H1 (cell line): ENCODE measurements around the gene CHST10. TPM values are rescaled to one million over a fixed set of nuclear protein-coding genes. Genes with fewer than 3 reads are reported as not detected.

ENCODE experiments used
- CTCF ChIA-PET: fragments of 300-600 bp; sonication (Branson Sonifier 250); formaldehyde crosslinking; loops from one replicate; lab custom pipeline; 2021; ENCODE audit not compliant: partially characterized antibody; lab: Charles Lee
- POLR2A ChIA-PET: fragments of 300-600 bp; sonication (Branson Sonifier 250); formaldehyde crosslinking; loops from one replicate; lab custom pipeline; 2021; ENCODE audit warnings: inconsistent platforms; ENCODE audit not compliant: partially characterized antibody; lab: Charles Lee
- DNase-seq, 2 experiments: peaks; one replicate each; pipeline versions ENCODE4 v3.0.0 to v3.0.0-alpha.2; 2010 to 2022; ENCODE audit warnings: low spot score in 2 of 2, low read depth in 1 of 2, mixed read lengths in 1 of 2
- FAIRE-seq: peaks from 2 replicates; lab custom pipeline; 2011; peaks lifted over from hg19 to GRCh38; lab: Jason Lieb, UNC
- H2AFZ ChIP-seq: 2 replicates; pipeline ENCODE4 v1.8.1; 2012; ENCODE audit warnings: low read length, inconsistent platforms
- H2AK5ac ChIP-seq: 2 replicates; pipeline ENCODE4 v1.6.1; 2013; ENCODE audit warnings: low read depth, low read length
- H2BK120ac ChIP-seq: replicated peaks from 2 replicates; pipeline ENCODE3; 2013; ENCODE audit warnings: low read depth, low read length, inconsistent platforms
- H2BK12ac ChIP-seq: 2 replicates; pipeline ENCODE4 v1.6.1; 2013; ENCODE audit warnings: low read depth, low read length
- H2BK15ac ChIP-seq: 2 replicates; pipeline ENCODE4 v1.6.1; 2013; ENCODE audit warnings: low read length
- H2BK20ac ChIP-seq: 2 replicates; pipeline ENCODE4 v1.6.1; 2013; ENCODE audit warnings: low read length
- H2BK5ac ChIP-seq: 2 replicates; pipeline ENCODE4 v1.6.1; 2013; ENCODE audit warnings: low read depth, low read length
- H3K14ac ChIP-seq: 2 replicates; pipeline ENCODE4 v1.6.1; 2013; ENCODE audit warnings: inconsistent platforms; ENCODE audit not compliant: insufficient read length
- H3K18ac ChIP-seq: 2 replicates; pipeline ENCODE4 v1.6.1; 2013; ENCODE audit warnings: low read length; ENCODE audit errors: extremely low read depth
- H3K23ac ChIP-seq: 2 replicates; pipeline ENCODE4 v1.6.1; 2013; ENCODE audit warnings: inconsistent platforms; ENCODE audit not compliant: insufficient read length
- H3K23me2 ChIP-seq: 2 replicates; pipeline ENCODE4 v1.6.1; 2013; ENCODE audit warnings: low read depth, low read length
- H3K27ac ChIP-seq: 2 replicates; pipeline ENCODE4 v1.6.1; 2011; ENCODE audit warnings: low read depth, low read length, inconsistent platforms
- H3K27me3 ChIP-seq, 4 experiments: replicated peaks in 1 of 4; 1 replicate in 1 of 4; 2 replicates in 3 of 4; pipeline versions ENCODE4 v1.6.1 to v1.8.1; 2011 to 2013; ENCODE audit warnings: low read length in 3 of 4, mild to moderate bottlenecking in 3 of 4, inconsistent platforms in 2 of 4, mixed read lengths in 2 of 4, moderate library complexity in 1 of 4; ENCODE audit not compliant: control insufficient read depth in 3 of 4, insufficient read depth in 3 of 4; ENCODE audit errors: extremely low read depth in 1 of 4
- H3K36me3 ChIP-seq, 4 experiments: 2 replicates each; pipeline versions ENCODE4 v1.6.1 to v1.8.1; 2011 to 2013; ENCODE audit warnings: mild to moderate bottlenecking in 4 of 4, low read length in 3 of 4, moderate library complexity in 2 of 4, control low read depth in 1 of 4, inconsistent platforms in 1 of 4; ENCODE audit not compliant: insufficient read depth in 4 of 4, control insufficient read depth in 2 of 4
- H3K4ac ChIP-seq: replicated peaks from 2 replicates; pipeline ENCODE3; 2013; ENCODE audit warnings: low read length, low read depth, mixed read lengths, inconsistent platforms; ENCODE audit not compliant: insufficient read length
- H3K4me1 ChIP-seq, 4 experiments: replicated peaks in 1 of 4; 1 replicate in 1 of 4; 2 replicates in 3 of 4; pipeline versions ENCODE4 v1.6.1 to v1.8.1; 2011 to 2013; ENCODE audit warnings: low read length in 3 of 4, inconsistent platforms in 2 of 4, mixed read lengths in 1 of 4; ENCODE audit not compliant: insufficient read depth in 4 of 4, control insufficient read depth in 3 of 4
- H3K4me2 ChIP-seq, 2 experiments: 2 replicates each; pipeline versions ENCODE4 v1.6.1 to v1.8.1; 2011 to 2013; ENCODE audit warnings: low read depth in 2 of 2, low read length in 2 of 2, control low read depth in 1 of 2, inconsistent platforms in 1 of 2, mild to moderate bottlenecking in 1 of 2; ENCODE audit not compliant: insufficient read depth in 1 of 2
- H3K4me3 ChIP-seq, 4 experiments: fragments of 200-600, 300-600 bp in 1 of 4; sonication (generic), shearing (Covaris generic), sonication (Bioruptor Twin) in 1 of 4; 2 replicates each; pipeline versions ENCODE4 v1.5.1 to v1.8.1; 2011 to 2016; ENCODE audit warnings: low read length in 4 of 4, low read depth in 3 of 4, control low read depth in 2 of 4, inconsistent platforms in 2 of 4, mild to moderate bottlenecking in 2 of 4, mixed read lengths in 1 of 4, moderate library complexity in 1 of 4; ENCODE audit not compliant: insufficient read depth in 2 of 4; ENCODE audit errors: extremely low read depth in 1 of 4
- H3K56ac ChIP-seq: replicated peaks from 2 replicates; pipeline ENCODE3; 2013; ENCODE audit warnings: low read depth, mild to moderate bottlenecking, mixed read lengths, low read length, inconsistent platforms; ENCODE audit not compliant: insufficient read length
- H3K79me1 ChIP-seq: 2 replicates; pipeline ENCODE4 v1.6.1; 2013; ENCODE audit warnings: low read depth, low read length, control low read depth
- H3K79me2 ChIP-seq, 2 experiments: 2 replicates each; pipeline versions ENCODE4 v1.6.1 to v1.8.1; 2012 to 2013; ENCODE audit warnings: low read length in 2 of 2, mild to moderate bottlenecking in 2 of 2, inconsistent platforms in 1 of 2; ENCODE audit not compliant: insufficient read depth in 2 of 2, control insufficient read depth in 1 of 2
- H3K9ac ChIP-seq, 4 experiments: replicated peaks in 1 of 4; 1 replicate in 1 of 4; 2 replicates in 3 of 4; pipeline versions ENCODE4 v1.6.1 to v1.8.1; 2011 to 2013; ENCODE audit warnings: low read depth in 3 of 4, low read length in 3 of 4, control low read depth in 2 of 4, mild to moderate bottlenecking in 2 of 4, moderate library complexity in 2 of 4, inconsistent platforms in 1 of 4; ENCODE audit errors: extremely low read depth in 1 of 4
- H3K9me3 ChIP-seq, 2 experiments: 2 replicates each; pipeline versions ENCODE4 v1.6.1 to v1.8.1; 2012 to 2013; ENCODE audit warnings: mild to moderate bottlenecking in 2 of 2, moderate library complexity in 2 of 2, control low read depth in 1 of 2, inconsistent platforms in 1 of 2, low read depth in 1 of 2, low read length in 1 of 2, mixed read lengths in 1 of 2; ENCODE audit not compliant: insufficient read depth in 2 of 2
- H4K20me1 ChIP-seq, 2 experiments: replicated peaks in 1 of 2; 2 replicates each; pipeline versions ENCODE3 to v1.8.1; 2011 to 2013; ENCODE audit warnings: inconsistent platforms in 2 of 2, low read length in 2 of 2, mild to moderate bottlenecking in 1 of 2; ENCODE audit not compliant: insufficient read depth in 2 of 2, control insufficient read depth in 1 of 2
- H4K5ac ChIP-seq: 2 replicates; pipeline ENCODE4 v1.6.1; 2013; ENCODE audit warnings: low read length, low read depth, mixed read lengths, inconsistent platforms; ENCODE audit not compliant: insufficient read length
- H4K8ac ChIP-seq: 2 replicates; pipeline ENCODE4 v1.8.0; 2013; ENCODE audit warnings: mild to moderate bottlenecking, moderate library complexity, low read length, inconsistent platforms; ENCODE audit not compliant: insufficient read depth; ENCODE audit errors: extremely low read depth
- H4K91ac ChIP-seq: replicated peaks from 2 replicates; pipeline ENCODE3; 2013; ENCODE audit warnings: low read length, mixed read lengths, inconsistent platforms; ENCODE audit not compliant: insufficient read length
- CHD2 ChIP-seq: IDR thresholded peaks from 2 replicates; pipeline ENCODE4 v1.6.1; 2012; ENCODE audit warnings: low read length, improper control_type of control experiment
- FOSL1 ChIP-seq: IDR thresholded peaks from 2 replicates; pipeline ENCODE4 v1.6.1; 2011; ENCODE audit warnings: mild to moderate bottlenecking, low read depth, low read length, moderate library complexity; ENCODE audit not compliant: insufficient read depth
- HDAC2 ChIP-seq, 2 experiments: fragments of 300-600 bp in 1 of 2; sonication (generic) in 1 of 2; IDR thresholded peaks; 2 replicates each; pipeline ENCODE4 v1.6.1; 2011 to 2012; ENCODE audit warnings: low read depth in 2 of 2, low read length in 2 of 2, mild to moderate bottlenecking in 2 of 2, moderate library complexity in 2 of 2, borderline replicate concordance in 1 of 2, inconsistent platforms in 1 of 2
- HDAC6 ChIP-seq: IDR thresholded peaks from one replicate; pipeline ENCODE4 v1.7.1; 2012; ENCODE audit warnings: low read depth, mild to moderate bottlenecking, inconsistent platforms, low read length, moderate library complexity
- MAX ChIP-seq: IDR thresholded peaks from 2 replicates; pipeline ENCODE4 v1.6.1; 2012; ENCODE audit warnings: inconsistent platforms
- NANOG ChIP-seq: IDR thresholded peaks from 2 replicates; pipeline ENCODE4 v1.6.1; 2011; ENCODE audit warnings: low read length, low read depth, mild to moderate bottlenecking, inconsistent platforms; ENCODE audit not compliant: insufficient read depth, poor library complexity, severe bottlenecking
- NRF1 ChIP-seq: IDR thresholded peaks from 2 replicates; pipeline ENCODE4 v1.6.1; 2011; ENCODE audit warnings: mild to moderate bottlenecking, low read depth, low read length, improper control_type of control experiment
- SIN3A ChIP-seq, 2 experiments: IDR thresholded peaks in 1 of 2; conservative IDR thresholded peaks in 1 of 2; 2 replicates each; pipeline ENCODE4 v1.6.1; 2011 to 2012; ENCODE audit warnings: low read length in 2 of 2, improper control_type of control experiment in 1 of 2, low read depth in 1 of 2, mild to moderate bottlenecking in 1 of 2
- SP4 ChIP-seq: IDR thresholded peaks from 2 replicates; pipeline ENCODE4 v1.6.1; 2012; ENCODE audit warnings: low read length, inconsistent platforms
- SRF ChIP-seq: IDR thresholded peaks from 2 replicates; pipeline ENCODE4 v1.6.1; 2011; ENCODE audit warnings: mild to moderate bottlenecking, low read depth, low read length, moderate library complexity
- TAF1 ChIP-seq: IDR thresholded peaks from 2 replicates; pipeline ENCODE4 v1.6.1; 2011; ENCODE audit warnings: mild to moderate bottlenecking, low read depth, low read length
- USF2 ChIP-seq: IDR thresholded peaks from 2 replicates; pipeline ENCODE4 v1.6.1; 2011; ENCODE audit warnings: low read length, improper control_type of control experiment
- ZNF274 ChIP-seq: IDR thresholded peaks from 2 replicates; pipeline ENCODE4 v1.7.0; 2012; ENCODE audit warnings: low read length, borderline replicate concordance; ENCODE audit errors: extremely low read depth
- WGBS, 2 experiments: shearing (Covaris generic) in 1 of 2; methylation state at CpG; one replicate each; pipeline versions ENCODE4 v1.1.6 to v1.1.7; 2013 to 2015; ENCODE audit warnings: low lambda C conversion rate in 2 of 2, mixed read lengths in 2 of 2, inconsistent platforms in 1 of 2, low coverage in 1 of 2, missing lambda C conversion rate in 1 of 2; ENCODE audit not compliant: insufficient replicate concordance in 2 of 2, insufficient coverage in 1 of 2, insufficient read length in 1 of 2; ENCODE audit errors: extremely low coverage in 1 of 2, missing lambda C conversion rate in 1 of 2; 5-methylcytosine and 5-hydroxymethylcytosine counted together
- polyA plus RNA-seq, 7 experiments: library from polyadenylated mRNA; depleted of rRNA in 3 of 7; stranded (reverse) in 5 of 7; unstranded in 2 of 7; fragments of >200 nt in 5 of 7; fragments of 200-250 nt in 2 of 7; gene quantifications; 1 replicate in 5 of 7; 2 replicates in 1 of 7; 4 replicates in 1 of 7; pipeline versions ENCODE4 v1.2.1 to v1.2.3, GENCODE V29; 2011 to 2013; ENCODE audit warnings: missing spikeins in 2 of 7, mixed read lengths in 2 of 7
- total RNA-seq: library from RNA; stranded (reverse); fragmentation: NEBNext Ultra II Directional; extraction: Animal tissue kit (Norgen Biotek cat#: 25700); gene quantifications from 2 replicates; pipeline ENCODE4 v1.2.1, GENCODE V29; 2021

The CHST10 gene
- total and polyA plus RNA-seq, 2 of the 8 experiments (the other 6 are each of a cell fraction or from before 2014, with no cell fraction given) = 27.3 to 29.1 TPM

GRCh38 chr2:100365434-100365833 is 52.0 kb downstream of the CHST10 start:
- FAIRE-seq = no peak
- H3K27ac ChIP-seq = no peak overlapping the region
- no peaks in the 10 kb centered on the region for H3K23me2 ChIP-seq
- H2BK20ac ChIP-seq = no peak overlapping the region
- H3K56ac ChIP-seq = no peak overlapping the region
- H2BK120ac ChIP-seq = no peak overlapping the region
- H3K9ac ChIP-seq = no peak overlapping the region
- H2BK12ac ChIP-seq = no peak overlapping the region
- H3K36me3 ChIP-seq = no peaks in the 10 kb centered on the region
- CTCF ChIA-PET = interaction anchor here (0.9 to 7.4 kb wide), 2 partner anchors 57 to 104 kb away, joined by 3 to 46 read pairs; no protein-coding TSS in a partner anchor
- no peak overlapping the region for H4K91ac ChIP-seq
- no peak overlapping the region for H2AK5ac ChIP-seq
- H3K23ac ChIP-seq = no peak overlapping the region
- no peak overlapping the region for H2AFZ ChIP-seq
- WGBS, 2 experiments = 84% methylated on average over 3 of the region's 3 CpGs; no CpG with 5 or more reads in 1 of the 2 experiments
- no peaks in the 10 kb centered on the region for H4K20me1 ChIP-seq
- no peak overlapping the region for H3K4ac ChIP-seq
- H3K79me2 ChIP-seq = no peaks in the 10 kb centered on the region
- no peak overlapping the region for H3K4me2 ChIP-seq
- no peak overlapping the region for H2BK5ac ChIP-seq
- peaks cover 0 to 8% (median 4%) of the 10 kb centered on the region in 4 experiments; a peak in 3 of 7 replicates for H3K4me1 ChIP-seq
- H3K18ac ChIP-seq = no peak overlapping the region
- H3K14ac ChIP-seq = no peak overlapping the region
- no peak overlapping the region for H4K8ac ChIP-seq
- H3K27me3 ChIP-seq = no peaks in the 10 kb centered on the region
- no peak overlapping the region for H4K5ac ChIP-seq
- POLR2A ChIA-PET = no interaction called here
- no peak for DNase-seq
- no peaks in the 10 kb centered on the region for H3K79me1 ChIP-seq
- peaks cover 0 to 9% of the 10 kb centered on the region in 2 experiments; a peak in 1 of 4 replicates for H3K9me3 ChIP-seq
- H3K4me3 ChIP-seq = no peak overlapping the region
- H2BK15ac ChIP-seq = no peak overlapping the region
- TF ChIP-seq SIN3A (conservative IDR thresholded peaks at IDR 0.05 in 1 of 2, IDR thresholded peaks at IDR 0.05 in 1 of 2; ENCODE audit: low read depth in 1 of 2, low read length in 2 of 2) (no peak), FOSL1 (no peak), SRF (no peak), ZNF274 (no peak), NANOG (no peak), USF2 (no peak), NRF1 (no peak), HDAC2 (IDR thresholded peaks at IDR 0.05; ENCODE audit: borderline replicate concordance in 1 of 2, low read depth in 2 of 2, low read length in 2 of 2) (no peak), HDAC6 (no peak), SP4 (no peak), TAF1 (no peak), CHD2 (no peak), MAX (no peak)
